Adipocyte (in vitro differentiated cells): ENCODE results near the gene C4orf50.

Source experiments
- DNase-seq: peaks from one replicate; pipeline ENCODE4 v3.0.0-alpha.2; 2015; ENCODE audit warnings: low read depth
- H3K27me3 ChIP-seq: replicated peaks from 2 replicates; pipeline ENCODE4 v1.7.0; 2013; ENCODE audit warnings: mild to moderate bottlenecking, low read length, moderate library complexity; ENCODE audit not compliant: control insufficient read depth, insufficient read depth
- H3K36me3 ChIP-seq: 2 replicates; pipeline ENCODE4 v1.7.0; 2013; ENCODE audit warnings: low read length, mild to moderate bottlenecking, moderate library complexity; ENCODE audit not compliant: control insufficient read depth, insufficient read depth, severe bottlenecking
- H3K4me1 ChIP-seq: 2 replicates; pipeline ENCODE4 v1.7.0; 2013; ENCODE audit warnings: mild to moderate bottlenecking, low read length, moderate library complexity; ENCODE audit not compliant: control insufficient read depth, insufficient read depth
- H3K4me3 ChIP-seq: 2 replicates; pipeline ENCODE4 v1.7.0; 2013; ENCODE audit warnings: mild to moderate bottlenecking, low read length, moderate library complexity
- H3K9ac ChIP-seq: 2 replicates; pipeline ENCODE4 v1.7.0; 2013; ENCODE audit warnings: mild to moderate bottlenecking, low read length, moderate library complexity
- H3K9me3 ChIP-seq: 2 replicates; pipeline ENCODE4 v1.7.0; 2013; ENCODE audit warnings: mild to moderate bottlenecking, low read length, moderate library complexity; ENCODE audit not compliant: control insufficient read depth

C4orf50 gene

DNA sequence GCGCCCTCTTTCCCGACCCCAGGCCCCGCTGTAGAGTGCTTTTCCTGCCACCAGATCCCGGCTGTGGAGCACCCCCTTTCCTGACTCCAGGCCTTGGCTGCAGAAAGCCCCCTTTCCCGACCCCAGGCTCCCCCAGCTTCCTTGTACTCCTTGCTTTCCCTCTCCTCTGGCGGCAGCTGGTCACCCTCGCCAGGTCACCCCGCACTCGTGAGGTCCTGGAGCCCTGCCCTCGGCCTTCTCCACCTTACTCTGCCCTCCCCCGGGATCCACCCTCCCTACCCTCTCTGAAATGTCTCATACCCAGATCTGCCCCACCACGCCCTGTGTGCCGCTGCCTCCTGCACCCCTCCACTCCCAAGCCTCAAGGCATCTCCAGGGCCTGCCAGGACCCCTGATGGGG lies 25.0 kb upstream of the C4orf50 start:
- H3K36me3 ChIP-seq = no peaks in the 10 kb centered on the region
- no peak overlapping the region for H3K4me3 ChIP-seq
- DNase-seq = no peak
- H3K27me3 ChIP-seq = peaks cover 22% of the 10 kb centered on the region
- H3K4me1 ChIP-seq = no peaks in the 10 kb centered on the region
- no peaks in the 10 kb centered on the region for H3K9me3 ChIP-seq
- no peak overlapping the region for H3K9ac ChIP-seq

- peaks cover 22% of the 10 kb centered on the region for H3K27me3 ChIP-seq
- H3K4me1 ChIP-seq = no peaks in the 10 kb centered on the region
- no peak overlapping the region for H3K4me3 ChIP-seq
- DNase-seq = no peak
- no peak overlapping the region for H3K9ac ChIP-seq
- no peaks in the 10 kb centered on the region for H3K36me3 ChIP-seq
- no peaks in the 10 kb centered on the region for H3K9me3 ChIP-seq
Measured at GRCh38 chr4:6042293-6043063, 24.2 kb upstream of the C4orf50 start.

DNA sequence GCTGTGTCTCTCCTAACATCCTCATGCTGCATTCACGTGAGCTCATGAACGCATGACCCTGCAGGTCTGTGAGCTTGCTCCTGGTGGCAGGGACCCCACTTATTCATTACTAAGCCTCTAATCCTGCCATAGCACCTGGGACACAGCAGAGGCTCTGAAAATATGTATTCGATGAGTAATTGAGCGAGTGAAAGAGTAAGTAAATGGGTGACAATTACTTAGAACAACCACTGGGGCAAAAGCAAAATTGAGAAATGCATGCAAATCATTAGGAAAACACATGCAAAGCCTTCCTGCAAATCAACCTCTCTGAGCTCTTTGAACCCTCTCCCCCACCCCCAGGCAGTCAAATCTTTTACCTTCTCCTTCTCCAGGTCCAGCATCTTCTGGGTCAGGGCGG lies 23.6 kb upstream of the C4orf50 start:
- Histone ChIP-seq H3K9ac (no peak overlapping the region), H3K4me3 (no peak overlapping the region), H3K4me1 (no peaks in the 10 kb centered on the region), H3K9me3 (no peaks in the 10 kb centered on the region), H3K27me3 (peaks cover 22% of the 10 kb centered on the region), H3K36me3 (no peaks in the 10 kb centered on the region)
- no peak for DNase-seq

DNA sequence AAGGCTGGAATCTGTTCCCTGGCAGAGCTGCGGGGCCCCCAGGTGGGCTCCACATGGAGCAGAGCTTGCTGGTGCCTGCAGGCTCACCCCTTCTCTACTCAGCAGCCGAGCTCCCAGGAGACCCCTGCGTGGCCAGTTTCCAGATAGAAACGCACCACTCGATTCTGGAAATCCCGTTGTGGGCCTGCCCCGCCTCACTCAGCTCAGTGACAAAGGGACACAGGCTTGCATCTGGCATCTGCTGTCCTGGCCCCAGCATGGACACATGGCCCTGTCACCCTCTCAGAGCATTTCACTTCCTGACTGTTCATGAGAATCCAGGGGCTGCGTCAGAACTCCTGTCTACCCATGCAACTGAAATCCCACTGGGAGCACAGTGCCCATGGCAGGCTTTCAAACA lies 20.5 kb upstream of the C4orf50 start:
- Histone ChIP-seq H3K9me3 (no peaks in the 10 kb centered on the region), H3K9ac (no peak overlapping the region), H3K4me1 (no peaks in the 10 kb centered on the region), H3K4me3 (no peak overlapping the region), H3K27me3 (peaks cover 22% of the 10 kb centered on the region), H3K36me3 (no peaks in the 10 kb centered on the region)
- DNase-seq = no peak

DNA sequence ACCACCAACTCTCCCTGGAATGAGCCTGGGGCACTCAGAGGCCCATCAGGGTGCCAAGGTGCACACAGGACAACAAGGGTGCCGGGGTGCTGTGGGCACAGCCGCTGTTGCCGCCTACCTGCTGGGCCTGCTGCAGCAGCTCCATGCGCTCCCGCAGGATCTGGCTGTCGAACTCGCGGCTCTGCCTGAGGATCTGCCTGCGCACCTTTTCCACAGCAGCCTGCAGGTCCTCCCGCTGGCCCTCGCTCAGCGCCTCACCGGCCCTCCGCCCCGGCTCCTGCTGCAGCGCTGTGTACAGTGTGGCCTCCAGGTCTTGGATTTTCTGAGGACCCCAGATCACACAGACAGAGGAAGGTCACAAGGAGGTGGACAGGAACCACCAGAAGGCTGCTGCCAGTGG lies 17.6 kb upstream of the C4orf50 start:
- Histone ChIP-seq H3K9ac (no peak overlapping the region), H3K36me3 (no peaks in the 10 kb centered on the region), H3K4me1 (no peaks in the 10 kb centered on the region), H3K27me3 (peaks cover 16% of the 10 kb centered on the region), H3K4me3 (no peak overlapping the region), H3K9me3 (no peaks in the 10 kb centered on the region)
- DNase-seq = no peak

DNA sequence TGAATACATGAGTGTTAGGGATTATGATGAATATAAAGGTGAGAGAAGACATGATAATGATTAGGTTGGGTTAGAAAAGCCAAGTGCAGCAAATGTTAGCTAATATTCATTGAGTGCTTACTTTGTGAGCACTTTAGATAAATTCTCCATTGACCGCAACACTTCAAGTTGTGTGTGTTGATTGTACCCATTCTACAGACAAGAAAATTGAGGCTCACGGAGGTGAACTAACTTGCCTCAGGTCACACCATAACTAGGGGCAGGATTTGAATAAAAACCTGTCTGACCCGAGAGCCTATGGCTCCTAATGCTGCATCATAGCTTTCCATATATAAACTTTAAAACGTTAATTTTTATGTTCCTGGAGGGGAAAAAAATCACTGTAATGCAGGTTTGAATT lies 15.2 kb upstream of the C4orf50 start:
- H3K9ac ChIP-seq = no peak overlapping the region
- DNase-seq = no peak
- peaks cover 13% of the 10 kb centered on the region for H3K27me3 ChIP-seq
- H3K4me1 ChIP-seq = no peaks in the 10 kb centered on the region
- H3K9me3 ChIP-seq = no peaks in the 10 kb centered on the region
- H3K4me3 ChIP-seq = no peak overlapping the region
- H3K36me3 ChIP-seq = no peaks in the 10 kb centered on the region

- no peaks in the 10 kb centered on the region for H3K36me3 ChIP-seq
- no peak for DNase-seq
- H3K9me3 ChIP-seq = no peaks in the 10 kb centered on the region
- H3K9ac ChIP-seq = no peak overlapping the region
- no peaks in the 10 kb centered on the region for H3K4me1 ChIP-seq
- peaks cover 13% of the 10 kb centered on the region for H3K27me3 ChIP-seq
- H3K4me3 ChIP-seq = no peak overlapping the region
Measured at GRCh38 chr4:6032249-6033244, 14.3 kb upstream of the C4orf50 start.

DNA sequence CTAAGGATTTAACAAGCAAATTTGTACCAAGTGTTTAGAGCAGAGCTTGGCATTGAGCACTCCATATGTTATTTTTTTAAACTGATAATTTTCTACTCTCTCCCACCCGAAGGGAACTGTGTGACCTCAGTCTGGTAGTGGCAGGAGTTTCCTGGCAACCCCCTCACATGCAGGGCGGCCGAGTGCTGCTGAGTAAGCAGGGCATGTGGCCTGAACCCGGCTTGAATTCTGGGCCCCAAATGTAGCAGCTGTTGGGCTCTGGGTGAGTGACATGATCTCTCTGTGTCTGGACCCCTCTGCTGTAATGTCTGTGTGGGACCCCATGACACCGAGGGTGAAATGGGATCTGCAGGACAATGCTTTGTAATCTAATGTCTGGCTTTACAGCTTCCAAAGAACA lies 13.6 kb upstream of the C4orf50 start:
- no peaks in the 10 kb centered on the region for H3K9me3 ChIP-seq

GRCh38 chr4:6030679-6031078 lies 12.4 kb upstream of the C4orf50 start:
- Histone ChIP-seq H3K9ac (no peak overlapping the region), H3K4me1 (no peaks in the 10 kb centered on the region), H3K9me3 (no peaks in the 10 kb centered on the region), H3K36me3 (no peaks in the 10 kb centered on the region), H3K27me3 (peaks cover 13% of the 10 kb centered on the region), H3K4me3 (no peak overlapping the region)
- no peak for DNase-seq

More for the DNA sequence above, 13.6 kb upstream of the C4orf50 start:
- Histone ChIP-seq H3K9ac (no peak overlapping the region), H3K36me3 (no peaks in the 10 kb centered on the region), H3K4me3 (no peak overlapping the region), H3K4me1 (no peaks in the 10 kb centered on the region), H3K27me3 (peaks cover 13% of the 10 kb centered on the region)
- DNase-seq = no peak

GRCh38 chr4:6029254-6029653 lies 11.0 kb upstream of the C4orf50 start:
- Histone ChIP-seq H3K27me3 (peaks cover 18% of the 10 kb centered on the region), H3K4me1 (no peaks in the 10 kb centered on the region), H3K4me3 (no peak overlapping the region), H3K9me3 (no peaks in the 10 kb centered on the region), H3K36me3 (no peaks in the 10 kb centered on the region), H3K9ac (no peak overlapping the region)
- no peak for DNase-seq

DNA sequence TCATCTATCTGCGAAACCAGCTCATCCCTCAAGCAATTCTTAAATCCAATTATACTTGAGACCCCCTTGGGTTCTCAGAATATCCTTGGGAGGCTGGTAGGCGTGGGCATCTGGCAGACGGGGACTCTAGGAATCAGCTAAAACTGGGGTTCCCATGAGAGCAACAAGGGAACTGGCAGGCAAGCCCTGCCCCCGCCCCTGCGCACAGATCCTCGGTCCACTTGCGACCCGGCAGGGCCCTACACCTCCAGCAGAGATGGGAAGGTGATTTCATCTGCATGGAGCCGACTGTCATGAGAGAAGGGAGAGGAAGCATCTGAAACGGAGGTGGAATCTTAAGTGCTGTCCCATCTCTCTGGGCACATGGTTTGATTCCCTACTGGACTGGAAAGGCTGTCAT lies 9.9 kb upstream of the C4orf50 start:
- no peaks in the 10 kb centered on the region for H3K4me1 ChIP-seq
- DNase-seq = no peak
- H3K4me3 ChIP-seq = no peak overlapping the region
- peaks cover 22% of the 10 kb centered on the region for H3K27me3 ChIP-seq
- H3K36me3 ChIP-seq = no peaks in the 10 kb centered on the region
- H3K9me3 ChIP-seq = no peaks in the 10 kb centered on the region
- H3K9ac ChIP-seq = no peak overlapping the region
